Neural cell (in vitro differentiated cells): ENCODE measurements around the gene ALDH2. TPM values are rescaled to one million over a fixed set of nuclear protein-coding genes. Genes with fewer than 3 reads are reported as not detected.
A peak's percentile ranks its signal among the peaks of the same experiment; 100 is the strongest.

ENCODE experiments used
- H2AFZ ChIP-seq: fragments of 200-600, 300-800 bp; sonication (generic), shearing (Covaris generic); 2 replicates; pipeline ENCODE4 v1.6.0; 2014; ENCODE audit warnings: low read depth, mild to moderate bottlenecking, antibody characterized with exemption, low read length, moderate library complexity
- H3F3A ChIP-seq: fragments of 200-600 bp; shearing (Covaris generic); 2 replicates; pipeline ENCODE4 v1.6.1; 2016; ENCODE audit warnings: mild to moderate bottlenecking, moderate library complexity, mixed read lengths, antibody characterized with exemption, low read length; ENCODE audit not compliant: insufficient read depth, poor library complexity, severe bottlenecking
- H3K27ac ChIP-seq: fragments of 200-600, 300-800 bp; sonication (generic), shearing (Covaris generic); 2 replicates; pipeline ENCODE4 v1.5.1; 2014; ENCODE audit warnings: mild to moderate bottlenecking, low read length, moderate library complexity
- H3K27me3 ChIP-seq: fragments of 300-800, 200-600 bp; sonication (generic), shearing (Covaris generic); 2 replicates; pipeline ENCODE4 v1.6.0; 2014; ENCODE audit warnings: mild to moderate bottlenecking, low read depth, low read length, moderate library complexity; ENCODE audit not compliant: insufficient read depth
- H3K36me3 ChIP-seq: fragments of 300-800, 200-600 bp; sonication (generic), shearing (Covaris generic); 2 replicates; pipeline ENCODE4 v1.5.1; 2014; ENCODE audit warnings: mild to moderate bottlenecking, antibody characterized with exemption, low read length, moderate library complexity; ENCODE audit not compliant: insufficient read depth
- H3K4me2 ChIP-seq: fragments of 300-800, 200-600 bp; sonication (generic), shearing (Covaris generic); 2 replicates; pipeline ENCODE4 v1.6.0; 2014; ENCODE audit warnings: mild to moderate bottlenecking, low read length
- H3K4me3 ChIP-seq: fragments of 300-800, 200-600 bp; sonication (generic), shearing (Covaris generic); 2 replicates; pipeline ENCODE4 v1.5.1; 2014; ENCODE audit warnings: mild to moderate bottlenecking, low read length, moderate library complexity
- H3K79me2 ChIP-seq: fragments of 200-600 bp; shearing (Covaris generic); replicated peaks from 2 replicates; pipeline ENCODE4 v1.6.0; 2014; ENCODE audit warnings: mild to moderate bottlenecking, low read length, moderate library complexity; ENCODE audit not compliant: insufficient read depth
- H3K9ac ChIP-seq: fragments of 300-800, 200-600 bp; sonication (generic), shearing (Covaris generic); 2 replicates; pipeline ENCODE4 v1.6.1; 2016; ENCODE audit warnings: mild to moderate bottlenecking, low read length, mixed read lengths
- H3K9me2 ChIP-seq: fragments of 200-600 bp; shearing (Covaris generic); 2 replicates; pipeline ENCODE4 v1.6.1; 2016; ENCODE audit warnings: mild to moderate bottlenecking, low read length, mixed read lengths; ENCODE audit not compliant: insufficient read depth
- H3K9me3 ChIP-seq: fragments of 200-600, 300-800 bp; sonication (generic), shearing (Covaris generic); 2 replicates; pipeline ENCODE4 v1.6.1; 2016; ENCODE audit warnings: mild to moderate bottlenecking, mixed run types, low read length, moderate library complexity, mixed read lengths
- H4K20me1 ChIP-seq: fragments of 200-600 bp; shearing (Covaris generic); 2 replicates; pipeline ENCODE4 v1.6.1; 2016; ENCODE audit warnings: mild to moderate bottlenecking, mixed run types; ENCODE audit not compliant: insufficient read depth
- EP300 ChIP-seq: fragments of 450-650 bp; conservative IDR thresholded peaks from 2 replicates; pipeline ENCODE4 v1.6.1; 2014; ENCODE audit warnings: antibody characterized with exemption, mild to moderate bottlenecking, moderate library complexity; ENCODE audit not compliant: poor library complexity, severe bottlenecking
- EZH2 ChIP-seq: fragments of 200-600, 300-800 bp; shearing (Covaris generic), sonication (generic); IDR thresholded peaks from 2 replicates; pipeline ENCODE4 v1.6.1; 2014; ENCODE audit warnings: antibody characterized with exemption, low read length, borderline replicate concordance, mild to moderate bottlenecking; ENCODE audit not compliant: insufficient read depth, poor library complexity, severe bottlenecking
- MXI1 ChIP-seq: fragments of 450-650 bp; conservative IDR thresholded peaks from 2 replicates; pipeline ENCODE4 v1.6.1; 2014; ENCODE audit warnings: antibody characterized with exemption, mild to moderate bottlenecking; ENCODE audit not compliant: poor library complexity, severe bottlenecking
- POLR2AphosphoS5 ChIP-seq: IDR thresholded peaks from 2 replicates; pipeline ENCODE4 v1.6.1; 2012
- RAD21 ChIP-seq: fragments of 450-650 bp; conservative IDR thresholded peaks from 2 replicates; pipeline ENCODE4 v1.6.1; 2014; ENCODE audit warnings: antibody characterized with exemption, mild to moderate bottlenecking, moderate library complexity
- SMC3 ChIP-seq: fragments of 450-650 bp; conservative IDR thresholded peaks from 2 replicates; pipeline ENCODE4 v1.6.1; 2014; ENCODE audit warnings: antibody characterized with exemption, mild to moderate bottlenecking, moderate library complexity; ENCODE audit not compliant: poor library complexity
- TAF1 ChIP-seq: IDR thresholded peaks from 2 replicates; pipeline ENCODE4 v1.6.1; 2012; ENCODE audit warnings: low read depth
- polyA plus RNA-seq: library from polyadenylated mRNA; depleted of rRNA; stranded (reverse); fragments of >200 nt; gene quantifications from 2 replicates; pipeline ENCODE4 v1.2.3, GENCODE V29; 2014
- TF ChIP-seq, protein P1 (sequence below): IDR thresholded peaks from 2 replicates; pipeline ENCODE4 v1.6.1; 2012; ENCODE audit warnings: borderline replicate concordance
- TF ChIP-seq, protein P2 (sequence below): fragments of 450-650 bp; IDR thresholded peaks from 2 replicates; pipeline ENCODE4 v1.5.1; 2014; ENCODE audit warnings: antibody characterized with exemption, mild to moderate bottlenecking, moderate library complexity; ENCODE audit not compliant: poor library complexity, severe bottlenecking

ALDH2 gene
- polyA plus RNA-seq, 1 donor from 2014 or later, result 64.3 TPM

DNA sequence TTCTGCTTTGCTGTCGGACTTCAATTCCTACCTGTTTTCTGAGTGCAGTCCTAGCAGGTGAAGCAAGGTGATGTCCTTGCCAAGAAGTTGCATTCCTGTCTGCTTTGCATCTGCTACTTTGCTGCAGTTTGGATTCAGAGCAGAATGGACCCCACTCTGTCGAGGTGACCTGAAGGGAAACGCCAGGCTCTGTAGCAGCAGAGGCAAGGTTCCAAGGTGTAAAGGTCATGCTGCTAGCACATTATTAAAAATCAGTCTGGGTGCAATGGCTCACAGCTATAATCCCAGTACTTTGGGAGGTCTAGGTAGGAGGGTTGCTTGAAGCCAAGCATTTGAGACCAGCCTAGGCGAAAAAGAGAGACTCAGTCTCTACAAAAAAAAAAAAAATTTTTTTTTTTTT is 17.3 kb upstream of the ALDH2 start:
- Histone ChIP-seq H3K27me3 (no peaks in the 10 kb centered on the region), H3K9me3 (no peaks in the 10 kb centered on the region), H3K9ac (no peak overlapping the region), H3F3A (no peaks in the 10 kb centered on the region), H2AFZ (no peak overlapping the region), H3K79me2 (no peaks in the 10 kb centered on the region), H3K36me3 (peaks cover 10% of the 10 kb centered on the region), H4K20me1 (no peaks in the 10 kb centered on the region), H3K4me3 (no peak overlapping the region), H3K9me2 (no peaks in the 10 kb centered on the region), H3K27ac (no peak overlapping the region), H3K4me2 (no peak overlapping the region)
- TF ChIP-seq TAF1, result no peak
- no peak for TF ChIP-seq RAD21
- TF ChIP-seq, protein P1, sequence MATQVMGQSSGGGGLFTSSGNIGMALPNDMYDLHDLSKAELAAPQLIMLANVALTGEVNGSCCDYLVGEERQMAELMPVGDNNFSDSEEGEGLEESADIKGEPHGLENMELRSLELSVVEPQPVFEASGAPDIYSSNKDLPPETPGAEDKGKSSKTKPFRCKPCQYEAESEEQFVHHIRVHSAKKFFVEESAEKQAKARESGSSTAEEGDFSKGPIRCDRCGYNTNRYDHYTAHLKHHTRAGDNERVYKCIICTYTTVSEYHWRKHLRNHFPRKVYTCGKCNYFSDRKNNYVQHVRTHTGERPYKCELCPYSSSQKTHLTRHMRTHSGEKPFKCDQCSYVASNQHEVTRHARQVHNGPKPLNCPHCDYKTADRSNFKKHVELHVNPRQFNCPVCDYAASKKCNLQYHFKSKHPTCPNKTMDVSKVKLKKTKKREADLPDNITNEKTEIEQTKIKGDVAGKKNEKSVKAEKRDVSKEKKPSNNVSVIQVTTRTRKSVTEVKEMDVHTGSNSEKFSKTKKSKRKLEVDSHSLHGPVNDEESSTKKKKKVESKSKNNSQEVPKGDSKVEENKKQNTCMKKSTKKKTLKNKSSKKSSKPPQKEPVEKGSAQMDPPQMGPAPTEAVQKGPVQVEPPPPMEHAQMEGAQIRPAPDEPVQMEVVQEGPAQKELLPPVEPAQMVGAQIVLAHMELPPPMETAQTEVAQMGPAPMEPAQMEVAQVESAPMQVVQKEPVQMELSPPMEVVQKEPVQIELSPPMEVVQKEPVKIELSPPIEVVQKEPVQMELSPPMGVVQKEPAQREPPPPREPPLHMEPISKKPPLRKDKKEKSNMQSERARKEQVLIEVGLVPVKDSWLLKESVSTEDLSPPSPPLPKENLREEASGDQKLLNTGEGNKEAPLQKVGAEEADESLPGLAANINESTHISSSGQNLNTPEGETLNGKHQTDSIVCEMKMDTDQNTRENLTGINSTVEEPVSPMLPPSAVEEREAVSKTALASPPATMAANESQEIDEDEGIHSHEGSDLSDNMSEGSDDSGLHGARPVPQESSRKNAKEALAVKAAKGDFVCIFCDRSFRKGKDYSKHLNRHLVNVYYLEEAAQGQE, result no peak
- TF ChIP-seq EP300, result no peak
- no peak for TF ChIP-seq MXI1
- TF ChIP-seq, protein P2, sequence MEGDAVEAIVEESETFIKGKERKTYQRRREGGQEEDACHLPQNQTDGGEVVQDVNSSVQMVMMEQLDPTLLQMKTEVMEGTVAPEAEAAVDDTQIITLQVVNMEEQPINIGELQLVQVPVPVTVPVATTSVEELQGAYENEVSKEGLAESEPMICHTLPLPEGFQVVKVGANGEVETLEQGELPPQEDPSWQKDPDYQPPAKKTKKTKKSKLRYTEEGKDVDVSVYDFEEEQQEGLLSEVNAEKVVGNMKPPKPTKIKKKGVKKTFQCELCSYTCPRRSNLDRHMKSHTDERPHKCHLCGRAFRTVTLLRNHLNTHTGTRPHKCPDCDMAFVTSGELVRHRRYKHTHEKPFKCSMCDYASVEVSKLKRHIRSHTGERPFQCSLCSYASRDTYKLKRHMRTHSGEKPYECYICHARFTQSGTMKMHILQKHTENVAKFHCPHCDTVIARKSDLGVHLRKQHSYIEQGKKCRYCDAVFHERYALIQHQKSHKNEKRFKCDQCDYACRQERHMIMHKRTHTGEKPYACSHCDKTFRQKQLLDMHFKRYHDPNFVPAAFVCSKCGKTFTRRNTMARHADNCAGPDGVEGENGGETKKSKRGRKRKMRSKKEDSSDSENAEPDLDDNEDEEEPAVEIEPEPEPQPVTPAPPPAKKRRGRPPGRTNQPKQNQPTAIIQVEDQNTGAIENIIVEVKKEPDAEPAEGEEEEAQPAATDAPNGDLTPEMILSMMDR, result no peak
- no peak for TF ChIP-seq EZH2
- no peak for TF ChIP-seq SMC3
- no peak for TF ChIP-seq POLR2AphosphoS5

DNA sequence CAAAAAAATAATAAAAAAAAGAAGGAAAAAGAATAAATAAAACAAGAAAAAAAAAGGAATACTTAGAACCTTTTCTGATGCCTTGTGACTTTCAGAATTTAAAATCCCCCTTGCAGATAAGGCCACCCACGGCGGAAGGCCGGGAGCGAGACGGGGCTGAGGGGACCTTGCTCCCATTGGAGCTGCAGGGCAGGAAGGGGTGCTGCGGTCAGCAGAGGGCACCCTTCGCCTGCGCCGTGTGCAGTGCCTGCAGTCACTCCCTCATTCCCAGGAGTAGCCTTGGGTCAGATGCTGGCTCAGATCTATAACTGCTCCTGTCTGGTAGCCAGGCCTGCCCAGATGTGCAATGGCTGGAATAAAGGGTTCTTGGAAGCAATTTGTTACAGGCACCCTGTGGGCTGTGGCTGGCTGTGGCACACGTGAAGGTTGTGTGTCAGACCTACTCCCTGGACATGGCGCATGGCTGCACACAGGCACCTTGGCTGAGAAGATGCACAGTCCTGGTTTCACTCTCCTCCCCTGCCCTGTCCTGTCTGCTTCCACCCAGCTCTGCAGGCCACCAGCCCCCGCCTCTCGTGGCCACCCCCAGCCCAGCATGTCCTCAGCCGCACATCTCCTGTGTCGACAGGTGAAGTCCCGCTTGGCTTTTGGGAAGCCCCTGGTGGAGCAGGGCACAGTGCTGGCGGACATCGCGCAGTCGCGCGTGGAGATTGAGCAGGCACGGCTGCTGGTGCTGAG is 13.4 kb upstream of the ALDH2 start:
- H3K36me3 ChIP-seq, result peaks cover 10% of the 10 kb centered on the region
- no peaks in the 10 kb centered on the region for H3K9me3 ChIP-seq
- no peaks in the 10 kb centered on the region for H4K20me1 ChIP-seq
- no peaks in the 10 kb centered on the region for H3K79me2 ChIP-seq
- H3K9ac ChIP-seq, result no peak overlapping the region
- no peaks in the 10 kb centered on the region for H3K27me3 ChIP-seq
- H3K4me2 ChIP-seq, result no peak overlapping the region
- no peak overlapping the region for H3K4me3 ChIP-seq
- H3F3A ChIP-seq, result no peaks in the 10 kb centered on the region
- H3K9me2 ChIP-seq, result no peaks in the 10 kb centered on the region
- no peak overlapping the region for H3K27ac ChIP-seq
- TF ChIP-seq, protein P2, result peak; percentile 56
- TF ChIP-seq RAD21 (peak; percentile 56), EP300 (no peak), SMC3 (peak; percentile 40)
- no peak overlapping the region for H2AFZ ChIP-seq
